HepG2 (cell line): Measurements from ENCODE around the gene GNPAT. TPM values are rescaled to one million over a fixed set of nuclear protein-coding genes. Genes with fewer than 3 reads are reported as not detected.

ENCODE experiments used
- ATAC-seq: fragments of 200-7000 bp; cut with Tn5 transposase; 3 replicates; pipeline ENCODE4 v1.9.1; 2020; ENCODE audit warnings: mild to moderate bottlenecking, moderate library complexity
- BruUV-seq: library from RNA; stranded (reverse); fragments of 400-500 nt; replicated peaks from 2 replicates; lab custom pipeline; 2021; lab: Mats Ljungman, UMichigan
- CTCF ChIA-PET: fragments of 300-600 bp; formaldehyde crosslinking; extraction: SDS; loops from one replicate; lab custom pipeline; 2021; ENCODE audit warnings: low total read pairs, inconsistent platforms, low intra/inter-chr PET ratio; lab: Yijun Ruan, JAX
- POLR2A ChIA-PET: fragments of 350-600 bp; sonication (Branson Sonifier 250); formaldehyde crosslinking; loops from one replicate; lab custom pipeline; 2020; ENCODE audit warnings: antibody characterized with exemption, inconsistent platforms; lab: Yijun Ruan, JAX
- DNase-seq: peaks from one replicate; pipeline ENCODE4 v3.0.0-alpha.2; 2015; ENCODE audit warnings: low spot score
- FAIRE-seq: peaks from 3 replicates; lab custom pipeline; 2011; peaks lifted over from hg19 to GRCh38; lab: Jason Lieb, UNC
- H2AFZ ChIP-seq: one replicate; pipeline ENCODE4 v1.6.1; 2011; ENCODE audit warnings: low read length, inconsistent platforms
- H3K27ac ChIP-seq: fragments of 300-600 bp; 3 replicates; pipeline ENCODE4 v1.8.0; 2011; ENCODE audit warnings: mixed run types, mild to moderate bottlenecking, mixed read lengths, low read length, inconsistent platforms; ENCODE audit not compliant: insufficient read depth; ENCODE audit errors: extremely low read length
- H3K27me3 ChIP-seq, 2 experiments: fragments of 200-600 bp in 1 of 2; 2 replicates in 1 of 2; 3 replicates in 1 of 2; pipeline versions ENCODE4 v1.6.0 to v1.8.0; 2011; ENCODE audit warnings: low read length in 2 of 2, mild to moderate bottlenecking in 2 of 2, moderate library complexity in 2 of 2, inconsistent platforms in 1 of 2; ENCODE audit not compliant: insufficient read depth in 2 of 2, control insufficient read depth in 1 of 2
- H3K36me3 ChIP-seq, 2 experiments: fragments of 200-600 bp in 1 of 2; replicated peaks in 1 of 2; 2 replicates in 1 of 2; 3 replicates in 1 of 2; pipeline versions ENCODE4 v1.5.1 to v1.8.0; 2011; ENCODE audit warnings: low read length in 2 of 2, inconsistent platforms in 1 of 2; ENCODE audit not compliant: insufficient read depth in 2 of 2, control insufficient read depth in 1 of 2
- H3K4me1 ChIP-seq: 2 replicates; pipeline ENCODE4 v1.5.1; 2012; ENCODE audit warnings: low read length, inconsistent platforms; ENCODE audit not compliant: insufficient read depth
- H3K4me2 ChIP-seq: 2 replicates; pipeline ENCODE4 v1.6.0; 2011; ENCODE audit warnings: low read depth, low read length, inconsistent platforms
- H3K4me3 ChIP-seq, 3 experiments: fragments of 200-600 bp in 1 of 3; sonication (generic), shearing (Covaris generic) in 1 of 3; replicated peaks in 1 of 3; 2 replicates each; pipeline ENCODE4 v1.5.1; 2011 to 2016; ENCODE audit warnings: low read length in 3 of 3, inconsistent platforms in 2 of 3, low read depth in 2 of 3, mild to moderate bottlenecking in 2 of 3, control low read depth in 1 of 3, mixed read lengths in 1 of 3; ENCODE audit not compliant: insufficient read depth in 1 of 3
- H3K79me2 ChIP-seq: one replicate; pipeline ENCODE4 v1.6.1; 2011; ENCODE audit warnings: low read length, inconsistent platforms; ENCODE audit not compliant: insufficient read depth
- H3K9ac ChIP-seq: 2 replicates; pipeline ENCODE4 v1.6.0; 2011; ENCODE audit warnings: mild to moderate bottlenecking, low read depth, low read length, inconsistent platforms; ENCODE audit not compliant: insufficient read depth
- H3K9me3 ChIP-seq: 2 replicates; pipeline ENCODE4 v1.5.1; 2012; ENCODE audit warnings: mild to moderate bottlenecking, low read length
- H4K20me1 ChIP-seq: 2 replicates; pipeline ENCODE4 v1.6.0; 2011; ENCODE audit warnings: inconsistent platforms, mild to moderate bottlenecking, low read length, moderate library complexity; ENCODE audit not compliant: insufficient read depth
- ASH2L ChIP-seq: fragments of 300-600, 200-600 bp; sonication (generic); IDR thresholded peaks from 2 replicates; pipeline ENCODE4 v1.7.0; 2017; ENCODE audit warnings: low read depth, mild to moderate bottlenecking, moderate library complexity, mixed read lengths, low read length; ENCODE audit not compliant: insufficient read length
- KLF15 ChIP-seq: sonication (generic); formaldehyde crosslinking; IDR thresholded peaks from 2 replicates; pipeline ENCODE4 v1.8.1; 2023; ENCODE audit warnings: borderline replicate concordance, mild to moderate bottlenecking, inconsistent platforms, missing genetic modification reagents, mixed read lengths
- NCOA5 ChIP-seq: sonication (generic); formaldehyde crosslinking; IDR thresholded peaks from 2 replicates; pipeline ENCODE4 v1.4.0; 2020; ENCODE audit warnings: missing genetic modification reagents
- RFX3 ChIP-seq: IDR thresholded peaks from 2 replicates; pipeline ENCODE4 v1.6.1; 2016; ENCODE audit warnings: missing biosample characterization, missing genetic modification reagents
- SYNCRIP ChIP-seq: fragments of 200-400 bp; formaldehyde crosslinking; IDR thresholded peaks from 2 replicates; pipeline ENCODE4 v1.6.1; 2018; ENCODE audit warnings: mild to moderate bottlenecking, low read depth, low read length; ENCODE audit not compliant: insufficient read depth
- ZMYM4 ChIP-seq: sonication (generic); formaldehyde crosslinking; IDR thresholded peaks from 2 replicates; pipeline ENCODE4 v1.8.1; 2023; ENCODE audit warnings: mild to moderate bottlenecking, missing genetic modification reagents
- ZNF225 ChIP-seq: sonication (generic); formaldehyde crosslinking; IDR thresholded peaks from 2 replicates; pipeline ENCODE4 v1.4.0; 2020; ENCODE audit warnings: mild to moderate bottlenecking, missing genetic modification reagents
- ZNF335 ChIP-seq: sonication (generic); formaldehyde crosslinking; IDR thresholded peaks from 2 replicates; pipeline ENCODE4 v1.4.0; 2020; ENCODE audit warnings: missing genetic modification reagents
- ZNF441 ChIP-seq: sonication (generic); formaldehyde crosslinking; IDR thresholded peaks from 2 replicates; pipeline ENCODE4 v1.7.0; 2021; ENCODE audit warnings: missing genetic modification reagents, borderline replicate concordance
- ZNF746 ChIP-seq: sonication (generic); formaldehyde crosslinking; IDR thresholded peaks from 2 replicates; pipeline ENCODE4 v1.8.0; 2022; ENCODE audit warnings: mild to moderate bottlenecking, missing genetic modification reagents
- ZZZ3 ChIP-seq: sonication (generic); formaldehyde crosslinking; IDR thresholded peaks from 2 replicates; pipeline ENCODE4 v1.4.0; 2020; ENCODE audit warnings: missing genetic modification reagents, mild to moderate bottlenecking, borderline replicate concordance
- WGBS: methylation state at CpG from one replicate; pipeline ENCODE4 v1.1.6; 2017; ENCODE audit warnings: low lambda C conversion rate; 5-methylcytosine and 5-hydroxymethylcytosine counted together
- in situ Hi-C: cut with HindIII; loops from 2 replicates; pipeline ENCODE4 v1.10.0; 2017; ENCODE audit warnings: low pct_unique_long_range_greater_than_20kb; ENCODE audit not compliant: extremely low pct_ligation_motif_present
- intact Hi-C: fragments of 100-400 bp; cut with micrococcal nuclease; formaldehyde crosslinking; loops from one replicate; pipeline ENCODE4 v1.10.0; 2022; ENCODE audit not compliant: unreplicated experiment
- polyA plus RNA-seq, 8 experiments: library from polyadenylated mRNA; depleted of rRNA in 3 of 8; stranded (reverse) in 7 of 8; unstranded in 1 of 8; fragments of >200 nt; fragmentation: Illumina TruSeq in 4 of 8; extraction: Trizol in 4 of 8; gene quantifications; 2 replicates each; pipeline versions ENCODE4 v1.2.1 to v1.2.3, GENCODE V29; 2011 to 2016; ENCODE audit warnings: low read depth in 4 of 8, missing spikeins in 1 of 8, mixed read lengths in 1 of 8; ENCODE audit not compliant: insufficient read depth in 1 of 8
- total RNA-seq, 5 experiments: library from RNA; depleted of rRNA; stranded (reverse); fragments of >200 nt; fragmentation: Illumina TruSeq; extraction: Trizol; gene quantifications; 2 replicates each; pipeline ENCODE4 v1.2.3, GENCODE V29; 2016; ENCODE audit warnings: low read depth in 1 of 5
- TF ChIP-seq, protein P1 (sequence below): IDR thresholded peaks from 2 replicates; pipeline ENCODE4 v1.6.1; 2016; ENCODE audit warnings: mild to moderate bottlenecking
- TF ChIP-seq, protein P2 (sequence below): sonication (generic); formaldehyde crosslinking; conservative IDR thresholded peaks from 2 replicates; pipeline ENCODE4 v1.4.0; 2020; ENCODE audit warnings: missing genetic modification reagents
- TF ChIP-seq, protein P3 (sequence below): IDR thresholded peaks from 2 replicates; pipeline ENCODE4 v1.6.1; 2016; ENCODE audit warnings: missing genetic modification reagents, missing compliant biosample characterization

GNPAT gene
- total and polyA plus RNA-seq, 2 of the 13 experiments (the other 11 are each of a cell fraction or from before 2014, with no cell fraction given): 58.3 to 114 TPM

DNA sequence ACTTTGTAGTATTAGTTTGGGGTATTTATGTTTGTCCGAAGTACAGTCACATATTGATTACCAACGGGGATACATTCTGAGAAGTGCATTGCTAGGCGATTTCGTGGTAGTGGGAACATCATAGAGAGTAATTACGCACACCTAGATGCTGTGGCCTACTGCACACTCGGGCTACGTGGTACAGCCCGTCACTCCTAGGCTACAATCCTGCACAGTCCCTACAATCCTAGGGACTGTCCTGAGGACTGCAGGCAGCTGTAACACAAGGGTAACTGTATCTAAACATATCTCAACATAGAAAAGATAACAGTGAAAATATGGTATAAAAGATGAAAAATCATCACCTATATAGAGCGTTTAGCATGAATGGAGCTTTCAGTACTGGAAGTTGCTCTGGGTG lies 78.1 kb downstream of the GNPAT start:
- POLR2A ChIA-PET: no interaction called here
- H2AFZ ChIP-seq: no peak overlapping the region
- in situ Hi-C loops: no loop called here

DNA sequence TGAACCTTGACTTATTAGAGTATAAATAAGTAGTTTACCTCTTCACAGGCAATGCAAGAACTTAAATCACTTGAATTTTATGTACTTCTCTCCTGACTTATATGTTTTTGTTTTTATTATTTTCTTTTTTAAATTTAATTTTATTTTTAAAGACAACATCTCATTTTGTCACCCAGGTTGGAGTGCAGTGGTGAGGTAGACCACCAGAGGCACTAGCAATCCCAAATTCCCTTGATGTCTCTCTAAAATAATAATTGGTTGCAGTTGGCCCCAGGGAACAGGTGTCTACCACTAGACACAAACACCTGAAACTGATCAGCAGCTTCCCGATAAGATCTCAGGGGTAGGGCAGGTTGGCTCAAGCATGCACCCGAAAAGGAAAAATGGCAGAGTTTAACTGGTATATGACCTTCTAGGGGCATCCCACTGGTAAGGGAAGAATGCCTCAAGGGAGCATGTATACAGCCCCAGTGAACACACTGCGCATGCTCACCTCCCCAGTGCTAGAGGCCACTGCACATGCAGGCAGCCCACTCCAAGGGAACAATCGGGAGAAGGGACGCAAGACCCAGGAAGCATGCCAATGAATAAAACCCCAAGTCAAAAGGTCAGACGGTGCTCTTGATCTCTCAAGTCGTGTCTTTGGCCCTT lies 82.0 kb downstream of the GNPAT start:
- no peak for ATAC-seq
- no peaks in the 10 kb centered on the region for H3K79me2 ChIP-seq
- no peaks in the 10 kb centered on the region for H4K20me1 ChIP-seq
- POLR2A ChIA-PET: no interaction called here
- TF ChIP-seq NCOA5 (CRISPR knock-in tag) (no peak), ZZZ3 (CRISPR knock-in tag) (no peak), ZMYM4 (CRISPR knock-in tag) (no peak), SYNCRIP (no peak)
- TF ChIP-seq, protein P1, sequence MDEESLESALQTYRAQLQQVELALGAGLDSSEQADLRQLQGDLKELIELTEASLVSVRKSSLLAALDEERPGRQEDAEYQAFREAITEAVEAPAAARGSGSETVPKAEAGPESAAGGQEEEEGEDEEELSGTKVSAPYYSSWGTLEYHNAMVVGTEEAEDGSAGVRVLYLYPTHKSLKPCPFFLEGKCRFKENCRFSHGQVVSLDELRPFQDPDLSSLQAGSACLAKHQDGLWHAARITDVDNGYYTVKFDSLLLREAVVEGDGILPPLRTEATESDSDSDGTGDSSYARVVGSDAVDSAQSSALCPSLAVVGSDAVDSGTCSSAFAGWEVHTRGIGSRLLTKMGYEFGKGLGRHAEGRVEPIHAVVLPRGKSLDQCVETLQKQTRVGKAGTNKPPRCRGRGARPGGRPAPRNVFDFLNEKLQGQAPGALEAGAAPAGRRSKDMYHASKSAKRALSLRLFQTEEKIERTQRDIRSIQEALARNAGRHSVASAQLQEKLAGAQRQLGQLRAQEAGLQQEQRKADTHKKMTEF (CRISPR knock-in tag): no peak
- TF ChIP-seq, protein P2, sequence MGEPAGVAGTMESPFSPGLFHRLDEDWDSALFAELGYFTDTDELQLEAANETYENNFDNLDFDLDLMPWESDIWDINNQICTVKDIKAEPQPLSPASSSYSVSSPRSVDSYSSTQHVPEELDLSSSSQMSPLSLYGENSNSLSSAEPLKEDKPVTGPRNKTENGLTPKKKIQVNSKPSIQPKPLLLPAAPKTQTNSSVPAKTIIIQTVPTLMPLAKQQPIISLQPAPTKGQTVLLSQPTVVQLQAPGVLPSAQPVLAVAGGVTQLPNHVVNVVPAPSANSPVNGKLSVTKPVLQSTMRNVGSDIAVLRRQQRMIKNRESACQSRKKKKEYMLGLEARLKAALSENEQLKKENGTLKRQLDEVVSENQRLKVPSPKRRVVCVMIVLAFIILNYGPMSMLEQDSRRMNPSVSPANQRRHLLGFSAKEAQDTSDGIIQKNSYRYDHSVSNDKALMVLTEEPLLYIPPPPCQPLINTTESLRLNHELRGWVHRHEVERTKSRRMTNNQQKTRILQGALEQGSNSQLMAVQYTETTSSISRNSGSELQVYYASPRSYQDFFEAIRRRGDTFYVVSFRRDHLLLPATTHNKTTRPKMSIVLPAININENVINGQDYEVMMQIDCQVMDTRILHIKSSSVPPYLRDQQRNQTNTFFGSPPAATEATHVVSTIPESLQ (CRISPR knock-in tag): no peak
- H3K4me2 ChIP-seq: no peak overlapping the region
- no peak overlapping the region for H3K4me3 ChIP-seq
- CTCF ChIA-PET: no interaction called here
- no TSS peak for BruUV-seq
- H3K4me1 ChIP-seq: no peaks in the 10 kb centered on the region
- H3K36me3 ChIP-seq: no peaks in the 10 kb centered on the region
- FAIRE-seq: no peak
- H2AFZ ChIP-seq: no peak overlapping the region
- no peaks in the 10 kb centered on the region for H3K27me3 ChIP-seq
- no peak for DNase-seq
- no peaks in the 10 kb centered on the region for H3K9me3 ChIP-seq
- no peak overlapping the region for H3K9ac ChIP-seq
- 82% methylated on average over 7 of the region's 7 CpGs for WGBS
- H3K27ac ChIP-seq: no peak overlapping the region
- intact Hi-C loops: no loop called here
- in situ Hi-C loops: no loop called here

More for the DNA sequence above, 78.1 kb downstream of the GNPAT start:
- H3K4me2 ChIP-seq: no peak overlapping the region
- no peaks in the 10 kb centered on the region for H3K36me3 ChIP-seq
- CTCF ChIA-PET: no interaction called here
- H3K27me3 ChIP-seq: no peaks in the 10 kb centered on the region
- H3K9me3 ChIP-seq: no peaks in the 10 kb centered on the region
- no peak overlapping the region for H3K27ac ChIP-seq
- no peak for TF ChIP-seq ZNF225 (CRISPR knock-in tag)
- TF ChIP-seq RFX3 (CRISPR knock-in tag): no peak
- TF ChIP-seq KLF15 (CRISPR knock-in tag): no peak
- TF ChIP-seq, protein P3, sequence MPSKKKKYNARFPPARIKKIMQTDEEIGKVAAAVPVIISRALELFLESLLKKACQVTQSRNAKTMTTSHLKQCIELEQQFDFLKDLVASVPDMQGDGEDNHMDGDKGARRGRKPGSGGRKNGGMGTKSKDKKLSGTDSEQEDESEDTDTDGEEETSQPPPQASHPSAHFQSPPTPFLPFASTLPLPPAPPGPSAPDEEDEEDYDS (CRISPR knock-in tag): no peak
- no peak for TF ChIP-seq ZNF441 (CRISPR knock-in tag)
- TF ChIP-seq ZNF746 (CRISPR knock-in tag): no peak
- TF ChIP-seq ASH2L: no peak
- no peak for TF ChIP-seq ZNF335 (CRISPR knock-in tag)
- no peak for FAIRE-seq
- ATAC-seq: peak; percentile 52
- BruUV-seq: no TSS peak
- no peak overlapping the region for H3K9ac ChIP-seq
- DNase-seq: no peak
- 47% methylated on average over 4 of the region's 9 CpGs for whole genome bisulfite sequencing
- H3K4me3 ChIP-seq: no peak overlapping the region
- no peaks in the 10 kb centered on the region for H3K79me2 ChIP-seq
- H3K4me1 ChIP-seq: no peaks in the 10 kb centered on the region
- intact Hi-C loops: no loop called here
- H4K20me1 ChIP-seq: no peaks in the 10 kb centered on the region
